Measurements from ENCODE around the gene MTCH1. TPM values are rescaled to one million over a fixed set of nuclear protein-coding genes. Genes with fewer than 3 reads are reported as not detected.
A peak's percentile ranks its signal among the peaks of the same experiment; 100 is the strongest.

Gene MTCH1
- total RNA-seq, 1 experiment from 2014 or later = 161 TPM

GRCh38 chr6:37022135-37022863 lies 36.3 kb upstream of the MTCH1 start (continued):
- no peak for TF ChIP-seq ZBTB33 (IDR thresholded peaks at IDR 0.05; ENCODE audit: extremely low read depth, insufficient replicate concordance, low read length)

GRCh38 chr6:37021356-37022129 lies 35.5 kb upstream of the MTCH1 start:
- no TSS peak for BruUV-seq (replicated peaks)
- Histone ChIP-seq H3K4me1 (ENCODE audit: control insufficient read depth in 1 of 2, insufficient read depth in 2 of 2, low read length in 2 of 2) (peaks cover 39 to 72% of the 10 kb centered on the region in 2 experiments), H2AFZ (ENCODE audit: low read depth, low read length, poor library complexity, severe bottlenecking) (no peak overlapping the region), H3K4me2 (ENCODE audit: low read length) (peak overlapping the region; percentile 20; the same call in 1 of the 2 replicates), H3K9me3 (ENCODE audit: control insufficient read depth in 1 of 2, insufficient read depth in 1 of 2, low read depth in 1 of 2, low read length in 2 of 2) (no peaks in the 10 kb centered on the region), H3K36me3 (ENCODE audit: control insufficient read depth in 1 of 2, insufficient read depth in 2 of 2, low read length in 2 of 2) (no peaks in the 10 kb centered on the region), H3K9ac (ENCODE audit: low read length) (no peak overlapping the region), H3K27me3 (ENCODE audit: insufficient read depth, low read length) (no peaks in the 10 kb centered on the region), H3K79me2 (ENCODE audit: insufficient read depth, low read length) (no peaks in the 10 kb centered on the region), H3K4me3 (replicated peaks in 1 of 2; ENCODE audit: low read depth in 1 of 2, low read length in 2 of 2) (no peak overlapping the region), H3K27ac (ENCODE audit: low read depth, low read length) (no peak overlapping the region), H3K9me2 (ENCODE audit: insufficient read depth) (no peaks in the 10 kb centered on the region), H4K20me1 (ENCODE audit: insufficient read depth) (no peaks in the 10 kb centered on the region)
- TF ChIP-seq REST (IDR thresholded peaks at IDR 0.05; ENCODE audit: low read depth) (no peak), CTCF (IDR thresholded peaks at IDR 0.05 in 2 of 3, conservative IDR thresholded peaks at IDR 0.05 in 1 of 3; ENCODE audit: borderline replicate concordance in 1 of 3, insufficient read depth in 1 of 3, low read depth in 2 of 3, low read length in 2 of 3) (peak in 2 of 3 experiments; percentile 58 to 61; a peak in 4 of 6 replicates), ZBTB33 (IDR thresholded peaks at IDR 0.05; ENCODE audit: extremely low read depth, insufficient replicate concordance, low read length) (no peak)
- DNase-seq (ENCODE audit: low read depth, low spot score) (no peak), ATAC-seq (no peak)
- intact Hi-C loops (cut with micrococcal nuclease) = no loop called here
- ChIA-PET CTCF (interaction anchor here (0.8 to 13.9 kb wide), 9 partner anchors 8 to 670 kb away, joined by 3 to 331 read pairs (median 4); partner anchors contain the start of gene PIM1), POLR2A (interaction anchor here (2.0 kb wide), 1 partner anchor 189 kb away, joined by 5 read pairs; no protein-coding TSS in a partner anchor), RAD21 (ENCODE audit: low non-redundant PET in 1 of 2, low total read pairs in 2 of 2, uncharacterized antibody in 2 of 2, unreplicated experiment in 2 of 2) (interaction anchor here (0.9 to 2.1 kb wide), 4 partner anchors 151 to 189 kb away, joined by 3 to 8 read pairs (median 6); no protein-coding TSS in a partner anchor)

Measured in HCT116 (cell line).